GM19238 (cell line): ENCODE results near the gene CARD10.

Source experiments
- DNase-seq: peaks from one replicate; pipeline ENCODE4 v3.0.0; 2011; ENCODE audit warnings: low spot score; ENCODE audit not compliant: insufficient read length

CARD10 gene

GRCh38 chr22:37525746-37526350 lies 6.6 kb upstream of the CARD10 start:
- DNase-seq: no peak

GRCh38 chr22:37525073-37525745 lies 6.0 kb upstream of the CARD10 start:
- DNase-seq: no peak

- DNase-seq: no peak
Measured at GRCh38 chr22:37522482-37522881, 3.3 kb upstream of the CARD10 start.

- no peak for DNase-seq
Measured at GRCh38 chr22:37521236-37521739, 2.1 kb upstream of the CARD10 start.

- DNase-seq: no peak
Measured at GRCh38 chr22:37520776-37521191, 1.6 kb upstream of the CARD10 start.

- no peak for DNase-seq
Measured at GRCh38 chr22:37518509-37519267, 527 bp downstream of the CARD10 start.

DNA sequence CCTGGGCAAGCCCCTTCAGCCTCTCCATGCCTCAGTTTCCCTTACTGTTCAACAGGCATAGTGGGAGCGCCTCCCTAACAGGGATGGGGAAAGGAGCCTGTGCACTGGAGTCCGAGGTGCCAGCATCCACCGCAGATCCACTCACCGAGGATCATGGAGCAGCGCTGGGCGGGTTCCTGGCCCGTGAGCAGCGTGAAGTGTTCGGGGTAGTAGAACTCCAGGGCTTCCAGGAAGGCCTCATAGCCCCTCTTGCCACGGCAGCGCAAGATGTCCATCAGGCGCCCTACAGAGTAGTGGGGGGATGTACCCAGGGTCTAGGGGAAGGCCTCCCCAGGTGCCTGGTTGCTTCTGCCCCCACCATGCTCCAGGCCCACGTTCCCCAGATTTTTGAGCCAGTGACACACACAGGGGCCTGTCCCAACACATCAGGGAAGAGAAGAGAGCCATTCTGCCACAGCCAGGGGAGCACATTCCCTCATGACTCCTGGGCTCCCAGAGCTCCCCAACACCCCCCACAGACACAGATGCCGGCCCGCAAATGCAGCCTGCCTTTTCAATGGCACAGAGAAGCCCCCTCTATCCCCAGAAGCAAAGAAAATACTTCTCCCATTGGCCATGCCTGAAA lies 1.3 kb downstream of the CARD10 start:
- DNase-seq: no peak

GRCh38 chr22:37516456-37516855 lies 2.8 kb downstream of the CARD10 start:
- no peak for DNase-seq

DNA sequence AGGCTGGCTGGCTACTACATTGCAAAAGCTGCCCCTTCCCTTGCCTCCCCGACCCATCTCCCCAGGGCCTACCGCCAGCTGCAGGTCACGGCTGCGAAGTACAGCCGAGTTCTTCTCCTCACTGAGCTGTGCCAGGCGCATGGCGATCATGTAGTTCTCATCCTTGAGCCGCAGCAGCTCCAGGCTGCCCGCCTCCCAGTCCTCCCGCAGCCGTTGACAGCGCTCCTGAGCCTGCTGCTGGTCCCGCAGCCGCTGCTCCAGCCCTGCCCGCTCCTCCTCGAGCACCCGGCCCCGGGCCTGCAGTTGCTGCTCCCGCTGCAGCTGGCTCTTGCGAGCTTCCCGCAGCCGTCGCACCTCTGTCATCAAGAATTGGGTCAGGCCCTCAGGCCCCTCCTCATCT lies 3.3 kb downstream of the CARD10 start:
- DNase-seq: no peak

GRCh38 chr22:37514526-37515051 lies 4.6 kb downstream of the CARD10 start:
- no peak for DNase-seq

- no peak for DNase-seq
Measured at GRCh38 chr22:37511395-37512104, 7.7 kb downstream of the CARD10 start.

DNA sequence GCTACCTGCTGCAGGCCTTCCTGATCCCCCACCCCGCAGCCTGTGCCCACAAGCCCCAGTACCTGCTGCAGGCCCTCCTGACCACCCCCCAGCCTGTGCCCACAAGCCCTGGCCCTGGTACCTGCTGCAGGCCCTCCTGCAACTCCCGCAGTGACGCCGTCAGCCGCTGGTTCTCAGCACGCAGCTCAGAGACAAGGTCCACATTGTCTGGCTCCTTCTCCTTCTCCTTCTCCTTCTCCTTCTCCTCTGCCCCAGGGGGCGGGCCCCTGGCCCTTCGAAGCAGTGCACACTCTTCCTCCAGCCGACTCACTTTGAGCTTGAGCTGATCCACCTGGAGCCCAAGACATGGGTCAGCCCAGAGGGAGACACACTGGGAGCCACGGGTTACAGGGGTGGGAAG lies 9.1 kb downstream of the CARD10 start:
- no peak for DNase-seq

DNA sequence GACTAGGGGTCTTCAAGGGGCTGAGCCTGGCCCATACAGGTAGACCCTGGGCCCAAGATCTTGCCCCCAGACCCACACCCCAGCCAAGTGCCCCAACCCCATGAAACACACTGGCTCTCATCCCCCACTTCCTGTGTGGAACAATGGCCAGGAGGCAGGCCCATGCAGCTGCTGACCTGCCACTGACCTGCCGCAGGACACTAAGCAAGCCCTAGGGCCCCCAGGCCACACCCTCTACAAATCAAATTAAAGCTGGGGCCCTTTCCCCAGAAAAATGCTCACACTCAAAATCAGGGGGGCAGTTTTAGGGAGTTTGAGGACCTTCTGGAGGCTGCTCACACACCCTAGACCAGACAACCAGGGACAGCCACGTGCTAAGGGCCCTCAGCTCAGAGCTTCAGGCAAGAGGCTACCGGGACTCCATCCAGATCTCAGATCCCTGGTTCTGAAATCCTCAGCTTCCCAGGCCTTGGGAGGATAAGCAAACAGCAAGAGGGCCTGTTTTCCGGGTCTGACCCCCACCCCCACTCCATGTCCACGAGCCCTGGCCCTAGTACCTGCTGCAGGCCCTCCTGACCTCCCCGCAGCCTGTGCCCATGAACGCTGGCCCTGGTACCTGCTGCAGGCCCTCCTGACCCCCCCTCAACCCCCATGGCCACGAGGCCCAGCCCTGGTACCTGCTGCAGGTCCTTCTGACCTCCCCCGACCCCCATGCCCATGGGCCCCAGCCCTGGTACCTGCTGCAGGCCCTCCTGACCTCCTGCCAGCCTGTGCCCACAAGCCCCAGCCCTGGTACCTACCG lies 10.0 kb downstream of the CARD10 start:
- DNase-seq: no peak

- DNase-seq: no peak
Measured at GRCh38 chr22:37508431-37508992, 10.7 kb downstream of the CARD10 start.

GRCh38 chr22:37507731-37508130 lies 11.5 kb downstream of the CARD10 start:
- no peak for DNase-seq

DNA sequence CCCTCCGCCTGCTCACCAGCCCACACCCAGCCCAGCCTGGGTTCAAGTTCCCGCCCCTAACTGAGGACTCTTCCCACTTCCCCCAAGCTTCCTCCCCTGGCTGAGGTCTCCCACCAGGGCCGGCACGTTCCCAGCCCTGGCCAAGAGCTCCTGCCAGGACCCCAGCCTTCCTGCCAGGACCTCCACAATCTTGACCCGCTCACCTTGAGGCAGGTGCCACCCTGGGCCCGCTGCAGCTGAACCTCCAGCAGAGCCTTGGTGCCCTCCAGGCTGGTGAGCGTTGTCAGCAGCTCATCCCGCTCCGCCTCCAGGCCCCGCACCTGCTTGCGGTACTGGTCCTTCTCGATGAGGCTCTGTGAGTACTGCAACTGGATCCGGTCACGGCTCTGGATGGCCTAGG lies 13.2 kb downstream of the CARD10 start:
- DNase-seq: no peak

DNA sequence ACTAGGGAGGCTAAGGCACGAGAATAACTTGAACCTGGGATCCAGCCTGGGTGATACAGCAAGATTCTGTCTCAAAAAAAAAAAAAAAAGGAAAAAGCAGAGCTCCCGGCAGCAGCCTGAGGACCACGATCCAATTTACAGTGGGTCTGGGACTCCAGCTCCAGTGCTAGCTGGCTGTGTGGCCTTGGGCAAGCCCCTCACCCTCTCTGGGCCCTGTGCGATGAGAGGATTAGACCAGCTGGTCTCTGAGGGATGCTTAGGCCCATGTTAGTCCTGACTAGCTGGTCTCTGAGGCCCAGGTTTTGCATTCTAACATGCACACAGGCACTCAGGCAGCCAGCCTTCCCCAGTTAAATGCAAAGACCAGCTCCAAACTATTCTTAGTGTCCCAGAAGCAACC lies 13.7 kb downstream of the CARD10 start:
- DNase-seq: no peak

DNA sequence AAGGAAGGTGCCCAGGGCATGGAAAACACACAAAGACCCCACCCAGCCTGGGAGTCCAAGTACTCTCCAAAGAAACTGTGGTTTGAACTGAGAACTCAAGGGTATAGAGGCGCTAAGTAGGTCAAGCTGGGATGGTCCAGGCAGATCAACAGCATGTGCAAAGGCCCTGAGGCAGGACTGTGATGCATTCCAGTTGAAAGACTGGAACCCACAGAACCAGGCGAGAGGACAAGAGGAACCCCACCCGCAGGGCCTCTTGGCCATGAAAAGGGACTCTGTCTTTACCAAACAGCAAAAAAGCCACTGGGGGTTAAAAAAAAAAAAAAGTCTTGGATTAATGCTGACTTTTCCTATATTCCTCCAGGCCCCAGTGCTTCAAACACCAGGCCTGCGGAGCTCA lies 14.3 kb downstream of the CARD10 start:
- no peak for DNase-seq

GRCh38 chr22:37503850-37504249 lies 15.4 kb downstream of the CARD10 start:
- no peak for DNase-seq

GRCh38 chr22:37503183-37503683 lies 16.0 kb downstream of the CARD10 start:
- no peak for DNase-seq
